Measurements from ENCODE around the gene L3MBTL2.

The L3MBTL2 gene

DNA sequence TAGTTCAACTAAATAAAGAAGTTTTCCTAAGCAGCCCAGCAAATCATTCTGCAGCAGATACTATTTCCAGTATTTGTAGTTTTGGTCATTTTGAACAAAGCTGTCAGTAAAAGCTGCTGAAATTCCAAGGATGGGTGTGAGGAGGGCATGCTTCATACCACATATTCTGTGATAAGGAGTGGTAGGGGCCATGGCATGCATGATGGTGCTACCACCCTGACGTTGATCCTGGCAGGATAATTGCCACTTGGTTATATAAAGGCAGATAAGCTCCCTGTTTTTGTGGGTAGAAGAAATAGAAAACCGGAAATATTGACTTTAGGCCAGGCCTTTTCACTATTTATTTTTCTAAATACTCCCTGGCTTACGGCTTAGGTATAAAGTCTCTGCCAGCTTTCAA lies 33.1 kb upstream of the L3MBTL2 start:
- Histone ChIP-seq H3K9me2 (replicated peaks; ENCODE audit: insufficient read depth, low read length) (no peaks in the 10 kb centered on the region), H4K20me1 (ENCODE audit: insufficient read depth, low read length) (no peaks in the 10 kb centered on the region), H3K36me3 (replicated peaks; ENCODE audit: insufficient read depth, low read length) (peaks cover 48% of the 10 kb centered on the region), H3K27ac (ENCODE audit: low read length) (no peak overlapping the region), H2AFZ (ENCODE audit: low read length) (no peak overlapping the region), H3K4me3 (ENCODE audit: low read length) (no peak overlapping the region), H3K4me1 (ENCODE audit: low read length) (no peaks in the 10 kb centered on the region), H3K9ac (ENCODE audit: low read length) (no peak overlapping the region), H3F3A (ENCODE audit: insufficient read depth, low read length) (no peaks in the 10 kb centered on the region), H3K27me3 (replicated peaks; ENCODE audit: insufficient read depth, low read length) (no peaks in the 10 kb centered on the region), H3K79me2 (ENCODE audit: low read length) (peaks cover 8% of the 10 kb centered on the region; the same call in 1 of the 2 replicates), H3K4me2 (ENCODE audit: low read depth, low read length) (no peak overlapping the region), H3K9me3 (replicated peaks; ENCODE audit: insufficient read depth, low read length) (no peaks in the 10 kb centered on the region)
- TF ChIP-seq CTCF (IDR thresholded peaks at IDR 0.05; ENCODE audit: low read length) = no peak
- TF ChIP-seq EZH2phosphoT487 (IDR thresholded peaks at IDR 0.05; ENCODE audit: low read length) = no peak
- no peak for TF ChIP-seq EZH2 (optimal IDR thresholded peaks at IDR 0.05; ENCODE audit: low read depth, low read length)
- DNase-seq = no peak

DNA sequence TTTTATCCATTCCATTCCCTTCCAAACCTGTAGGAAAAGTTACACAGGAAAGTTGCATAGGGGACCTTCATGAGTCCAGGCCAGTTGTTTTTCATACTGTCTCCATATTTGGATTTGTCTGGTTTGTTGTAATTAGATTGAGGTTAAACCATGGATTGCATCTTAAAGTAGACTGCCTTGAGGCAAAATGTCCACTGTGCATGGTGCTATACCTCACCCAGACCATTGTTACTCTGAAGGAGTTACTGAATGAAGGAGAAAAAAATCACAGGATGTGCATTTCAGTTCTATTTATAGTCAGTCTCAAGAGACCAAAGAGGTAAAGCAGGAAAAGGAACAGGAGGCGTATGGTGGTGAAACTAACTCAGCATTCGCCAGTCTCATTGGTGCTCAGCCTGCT lies 29.6 kb upstream of the L3MBTL2 start:
- TF ChIP-seq CTCF (IDR thresholded peaks at IDR 0.05; ENCODE audit: low read length) (no peak), EZH2phosphoT487 (IDR thresholded peaks at IDR 0.05; ENCODE audit: low read length) (no peak), EZH2 (optimal IDR thresholded peaks at IDR 0.05; ENCODE audit: low read depth, low read length) (no peak)
- H3K9ac ChIP-seq (ENCODE audit: low read length) = no peak overlapping the region

GRCh38 chr22:41177040-41177621 lies 28.0 kb upstream of the L3MBTL2 start:
- TF ChIP-seq CTCF (IDR thresholded peaks at IDR 0.05; ENCODE audit: low read length) (no peak), EZH2 (optimal IDR thresholded peaks at IDR 0.05; ENCODE audit: low read depth, low read length) (no peak), EZH2phosphoT487 (IDR thresholded peaks at IDR 0.05; ENCODE audit: low read length) (no peak)
- H3K79me2 ChIP-seq (ENCODE audit: low read length) = no peaks in the 10 kb centered on the region
- H3K36me3 ChIP-seq (replicated peaks; ENCODE audit: insufficient read depth, low read length) = peaks cover 39% of the 10 kb centered on the region
- no peaks in the 10 kb centered on the region for H3K9me3 ChIP-seq (replicated peaks; ENCODE audit: insufficient read depth, low read length)
- no peak overlapping the region for H3K9ac ChIP-seq (ENCODE audit: low read length)
- no peaks in the 10 kb centered on the region for H3K9me2 ChIP-seq (replicated peaks; ENCODE audit: insufficient read depth, low read length)
- H2AFZ ChIP-seq (ENCODE audit: low read length) = no peak overlapping the region
- H3K4me2 ChIP-seq (ENCODE audit: low read depth, low read length) = no peak overlapping the region
- no peak overlapping the region for H3K27ac ChIP-seq (ENCODE audit: low read length)
- H3K4me3 ChIP-seq (ENCODE audit: low read length) = no peak overlapping the region
- H4K20me1 ChIP-seq (ENCODE audit: insufficient read depth, low read length) = no peaks in the 10 kb centered on the region
- no peak for DNase-seq
- no peaks in the 10 kb centered on the region for H3K27me3 ChIP-seq (replicated peaks; ENCODE audit: insufficient read depth, low read length)
- H3K4me1 ChIP-seq (ENCODE audit: low read length) = no peaks in the 10 kb centered on the region
- H3F3A ChIP-seq (ENCODE audit: insufficient read depth, low read length) = 0 out of 2 replicates have a peak, but pooled peaks cover 6% of the 10 kb centered on the region

More for the DNA sequence above, 29.6 kb upstream of the L3MBTL2 start:
- Histone ChIP-seq H4K20me1 (ENCODE audit: insufficient read depth, low read length) (no peaks in the 10 kb centered on the region), H2AFZ (ENCODE audit: low read length) (no peak overlapping the region), H3K9me3 (replicated peaks; ENCODE audit: insufficient read depth, low read length) (no peaks in the 10 kb centered on the region), H3K36me3 (replicated peaks; ENCODE audit: insufficient read depth, low read length) (peaks cover 42% of the 10 kb centered on the region), H3K79me2 (ENCODE audit: low read length) (no peaks in the 10 kb centered on the region), H3K4me1 (ENCODE audit: low read length) (no peaks in the 10 kb centered on the region), H3K4me3 (ENCODE audit: low read length) (no peak overlapping the region), H3K27ac (ENCODE audit: low read length) (no peak overlapping the region), H3K27me3 (replicated peaks; ENCODE audit: insufficient read depth, low read length) (no peaks in the 10 kb centered on the region), H3F3A (ENCODE audit: insufficient read depth, low read length) (0 out of 2 replicates have a peak, but pooled peaks cover 2% of the 10 kb centered on the region), H3K9me2 (replicated peaks; ENCODE audit: insufficient read depth, low read length) (no peaks in the 10 kb centered on the region), H3K4me2 (ENCODE audit: low read depth, low read length) (no peak overlapping the region)
- no peak for DNase-seq

Measured in MM.1S (cell line).